Measurements from ENCODE around the gene NUP98. TPM values are rescaled to one million over a fixed set of nuclear protein-coding genes. Genes with fewer than 3 reads are reported as not detected.

NUP98 gene
- total and polyA plus RNA-seq, 2 donors (not counting 3 experiments of a cell fraction or from before 2014, with no cell fraction given) = 92.7 to 169 TPM

DNA sequence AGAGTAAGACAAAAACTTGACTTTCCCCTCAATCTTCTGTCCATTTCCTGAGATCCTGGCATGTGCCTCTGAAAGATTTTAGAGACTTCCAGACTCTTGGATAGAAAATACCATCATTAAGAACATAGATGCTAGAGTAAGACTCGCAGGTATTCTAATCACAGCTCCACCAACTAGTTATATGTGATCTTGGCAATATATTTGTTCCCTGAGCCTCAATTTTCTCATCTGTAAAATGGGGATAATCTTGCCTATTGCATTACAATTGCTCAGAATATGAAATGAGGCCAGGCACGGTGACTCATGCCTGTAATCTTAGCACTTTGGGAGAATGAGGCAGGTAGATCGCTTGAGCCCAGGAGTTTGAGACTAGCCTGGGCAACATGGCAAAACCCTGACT, 32.7 kb upstream of the NUP98 start:
- DNase-seq (ENCODE audit: low read depth, low spot score) = no peak
- H3K36me3 ChIP-seq (ENCODE audit: control insufficient read depth in 2 of 2, extremely low read depth in 1 of 2, insufficient read depth in 2 of 2, low read length in 2 of 2) = peaks cover 4 to 21% of the 10 kb centered on the region in 2 experiments
- no peak for FAIRE-seq
- no peaks in the 10 kb centered on the region for H3K9me1 ChIP-seq (replicated peaks; ENCODE audit: control insufficient read depth, extremely low read depth, insufficient read depth, low read length)
- H3K9me3 ChIP-seq (replicated peaks; ENCODE audit: control insufficient read depth, insufficient read depth, low read length) = no peaks in the 10 kb centered on the region
- dilution Hi-C loops (cut with MboI; ENCODE audit: extremely low pct_ligation_motif_present, low sequenced_read_pairs) = no loop called here
- H2AFZ ChIP-seq (ENCODE audit: low read depth, low read length) = no peak overlapping the region
- H3K4me1 ChIP-seq (ENCODE audit: control insufficient read depth, extremely low read depth, insufficient read depth, low read length) = peaks cover 4% of the 10 kb centered on the region
- no peaks in the 10 kb centered on the region for H4K20me1 ChIP-seq (replicated peaks; ENCODE audit: control insufficient read depth, extremely low read depth, insufficient read depth, low read length)
- no peaks in the 10 kb centered on the region for H3K27me3 ChIP-seq (ENCODE audit: control insufficient read depth in 2 of 2, insufficient read depth in 2 of 2, low read length in 2 of 2)
- H3K4me2 ChIP-seq (ENCODE audit: insufficient read depth, low read length) = no peak overlapping the region
- BruUV-seq (replicated peaks) = no TSS peak
- no peak for TF ChIP-seq POLR2AphosphoS5 (IDR thresholded peaks at IDR 0.05; ENCODE audit: insufficient read depth, low read depth, low read length)
- TF ChIP-seq POLR2A (IDR thresholded peaks at IDR 0.05; ENCODE audit: low read depth, low read length) = no peak
- TF ChIP-seq, protein P1, sequence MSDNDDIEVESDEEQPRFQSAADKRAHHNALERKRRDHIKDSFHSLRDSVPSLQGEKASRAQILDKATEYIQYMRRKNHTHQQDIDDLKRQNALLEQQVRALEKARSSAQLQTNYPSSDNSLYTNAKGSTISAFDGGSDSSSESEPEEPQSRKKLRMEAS (IDR thresholded peaks at IDR 0.05; ENCODE audit: insufficient read depth, insufficient read length) = no peak
- TF ChIP-seq FOS (IDR thresholded peaks at IDR 0.05; ENCODE audit: borderline replicate concordance, insufficient read depth, low read length) = no peak
- no peak for TF ChIP-seq GATA2 (IDR thresholded peaks at IDR 0.05; ENCODE audit: insufficient read depth, insufficient read length, low read depth, low read length)
- ChIA-PET CTCF (interaction anchor here (1.0 to 7.3 kb wide), 2 partner anchors 11 to 243 kb away, joined by 3 to 38 read pairs; partner anchors contain the start of gene RHOG), POLR2A (no interaction called here)
- intact Hi-C loops (cut with micrococcal nuclease) = no loop called here
- H3K27ac ChIP-seq (ENCODE audit: insufficient read depth, low read depth, low read length) = no peak overlapping the region
- H3K9ac ChIP-seq (replicated peaks; ENCODE audit: extremely low read depth, insufficient read depth, low read length) = no peak overlapping the region
- peaks cover 43% of the 10 kb centered on the region for H3K79me2 ChIP-seq (ENCODE audit: control insufficient read depth, insufficient read depth, low read length)
- no peak overlapping the region for H3K4me3 ChIP-seq (replicated peaks in 1 of 3; ENCODE audit: insufficient read depth in 1 of 3, low read depth in 1 of 3, low read length in 3 of 3)

DNA sequence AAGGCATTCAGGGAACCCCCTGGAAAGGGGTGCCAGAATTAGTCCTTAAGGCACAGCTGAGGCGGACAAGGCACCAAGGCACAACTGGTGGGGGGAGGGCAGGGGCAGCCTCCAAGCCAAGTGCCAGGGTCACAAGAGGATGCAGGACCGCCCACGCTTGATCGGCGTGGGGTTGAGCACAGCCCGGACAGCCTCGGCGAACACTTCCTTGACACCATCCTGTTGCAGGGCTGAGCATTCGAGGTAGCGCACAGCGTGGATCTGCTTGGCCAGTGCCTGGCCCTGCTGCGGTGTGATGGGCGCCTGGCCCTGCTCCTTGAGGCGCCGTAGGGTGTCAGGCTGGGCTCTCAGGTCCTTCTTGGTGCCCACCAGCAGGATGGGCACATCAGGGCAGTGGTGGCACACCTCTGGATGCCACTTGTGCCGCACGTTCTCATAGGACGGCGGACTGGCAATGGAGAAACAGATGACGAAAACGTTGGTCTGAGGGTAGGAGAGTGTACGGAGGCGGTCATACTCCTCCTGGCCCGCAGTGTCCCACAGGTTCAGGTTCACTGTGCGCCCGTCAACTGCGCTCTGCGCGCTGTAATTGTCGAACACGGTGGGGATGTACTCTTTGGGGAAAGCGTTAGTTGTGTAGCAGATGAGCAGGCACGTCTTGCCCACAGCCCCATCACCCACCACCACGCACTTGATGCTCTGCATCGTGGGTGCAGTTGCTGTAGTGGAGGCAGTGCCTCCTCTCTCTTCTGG, 30.3 kb upstream of the NUP98 start:
- no peaks in the 10 kb centered on the region for H4K20me1 ChIP-seq (replicated peaks; ENCODE audit: control insufficient read depth, extremely low read depth, insufficient read depth, low read length)
- no peak overlapping the region for H3K27ac ChIP-seq (ENCODE audit: insufficient read depth, low read depth, low read length)
- DNase-seq (ENCODE audit: low read depth, low spot score) (no peak), FAIRE-seq (no peak)
- H3K4me3 ChIP-seq (replicated peaks in 1 of 3; ENCODE audit: insufficient read depth in 1 of 3, low read depth in 1 of 3, low read length in 3 of 3) = no peak overlapping the region
- H3K4me2 ChIP-seq (ENCODE audit: insufficient read depth, low read length) = no peak overlapping the region
- TSS peak; percentile 62 for BruUV-seq (replicated peaks)
- peaks cover 4 to 21% of the 10 kb centered on the region in 2 experiments for H3K36me3 ChIP-seq (ENCODE audit: control insufficient read depth in 2 of 2, extremely low read depth in 1 of 2, insufficient read depth in 2 of 2, low read length in 2 of 2)
- dilution Hi-C loops (cut with MboI; ENCODE audit: extremely low pct_ligation_motif_present, low sequenced_read_pairs) (no loop called here), intact Hi-C loops (cut with micrococcal nuclease) (no loop called here)
- no peaks in the 10 kb centered on the region for H3K4me1 ChIP-seq (ENCODE audit: control insufficient read depth, extremely low read depth, insufficient read depth, low read length)
- H3K9me3 ChIP-seq (replicated peaks; ENCODE audit: control insufficient read depth, insufficient read depth, low read length) = no peaks in the 10 kb centered on the region
- no peak overlapping the region for H2AFZ ChIP-seq (ENCODE audit: low read depth, low read length)
- H3K9me1 ChIP-seq (replicated peaks; ENCODE audit: control insufficient read depth, extremely low read depth, insufficient read depth, low read length) = no peaks in the 10 kb centered on the region
- no peaks in the 10 kb centered on the region for H3K27me3 ChIP-seq (ENCODE audit: control insufficient read depth in 2 of 2, insufficient read depth in 2 of 2, low read length in 2 of 2)
- peaks cover 21% of the 10 kb centered on the region for H3K79me2 ChIP-seq (ENCODE audit: control insufficient read depth, insufficient read depth, low read length)
- TF ChIP-seq EZH2 (IDR thresholded peaks at IDR 0.05; ENCODE audit: borderline replicate concordance, low read depth, low read length, severe bottlenecking) (no peak), GATA2 (IDR thresholded peaks at IDR 0.05; ENCODE audit: insufficient read depth, insufficient read length, low read depth, low read length) (no peak), POLR2A (IDR thresholded peaks at IDR 0.05; ENCODE audit: low read depth, low read length) (no peak), JUN (IDR thresholded peaks at IDR 0.05; ENCODE audit: borderline replicate concordance, insufficient read depth, insufficient read length, low read depth) (no peak), MYC (IDR thresholded peaks at IDR 0.05; ENCODE audit: low read depth, low read length) (no peak), POLR2AphosphoS5 (IDR thresholded peaks at IDR 0.05; ENCODE audit: insufficient read depth, low read depth, low read length) (no peak), FOS (IDR thresholded peaks at IDR 0.05; ENCODE audit: borderline replicate concordance, insufficient read depth, low read length) (no peak)
- TF ChIP-seq, protein P2, sequence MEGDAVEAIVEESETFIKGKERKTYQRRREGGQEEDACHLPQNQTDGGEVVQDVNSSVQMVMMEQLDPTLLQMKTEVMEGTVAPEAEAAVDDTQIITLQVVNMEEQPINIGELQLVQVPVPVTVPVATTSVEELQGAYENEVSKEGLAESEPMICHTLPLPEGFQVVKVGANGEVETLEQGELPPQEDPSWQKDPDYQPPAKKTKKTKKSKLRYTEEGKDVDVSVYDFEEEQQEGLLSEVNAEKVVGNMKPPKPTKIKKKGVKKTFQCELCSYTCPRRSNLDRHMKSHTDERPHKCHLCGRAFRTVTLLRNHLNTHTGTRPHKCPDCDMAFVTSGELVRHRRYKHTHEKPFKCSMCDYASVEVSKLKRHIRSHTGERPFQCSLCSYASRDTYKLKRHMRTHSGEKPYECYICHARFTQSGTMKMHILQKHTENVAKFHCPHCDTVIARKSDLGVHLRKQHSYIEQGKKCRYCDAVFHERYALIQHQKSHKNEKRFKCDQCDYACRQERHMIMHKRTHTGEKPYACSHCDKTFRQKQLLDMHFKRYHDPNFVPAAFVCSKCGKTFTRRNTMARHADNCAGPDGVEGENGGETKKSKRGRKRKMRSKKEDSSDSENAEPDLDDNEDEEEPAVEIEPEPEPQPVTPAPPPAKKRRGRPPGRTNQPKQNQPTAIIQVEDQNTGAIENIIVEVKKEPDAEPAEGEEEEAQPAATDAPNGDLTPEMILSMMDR (IDR thresholded peaks at IDR 0.05; ENCODE audit: extremely low read depth in 1 of 2, insufficient read depth in 1 of 2, low read depth in 1 of 2, low read length in 2 of 2) = no peak
- TF ChIP-seq, protein P1 (IDR thresholded peaks at IDR 0.05; ENCODE audit: insufficient read depth, insufficient read length) = no peak
- H3K9ac ChIP-seq (replicated peaks; ENCODE audit: extremely low read depth, insufficient read depth, low read length) = no peak overlapping the region
- ChIA-PET POLR2A (no interaction called here), CTCF (interaction anchor here (7.3 kb wide), 1 partner anchor 13 kb away, joined by 38 read pairs; the partner anchor contains the start of gene RHOG)

Measured in endothelial cell of umbilical vein (primary cell).